ENCODE data around the gene AGBL3.
"Not testable (repeated sequence)": the region's sequence is repeated elsewhere in the genome, so short reads cannot be mapped to it uniquely, and the experiment has no call there.

Gene AGBL3

GRCh38 chr7:135165862-135166261 lies 179.6 kb downstream of the AGBL3 start:
- no peak for DNase-seq (ENCODE audit: low read depth, low spot score)
- no peaks in the 10 kb centered on the region for H3K9me3 ChIP-seq (ENCODE audit: low read depth, low read length)
- H3K4me3 ChIP-seq = no peak overlapping the region
- no peak for TF ChIP-seq FOXP2 (optimal IDR thresholded peaks at IDR 0.05; ENCODE audit: control extremely low read depth, extremely low read length, insufficient read depth)
- no peak for TF ChIP-seq POLR2AphosphoS5 (IDR thresholded peaks at IDR 0.05; ENCODE audit: borderline replicate concordance, low read depth, low read length)
- TF ChIP-seq EZH2 (IDR thresholded peaks at IDR 0.05) = no peak
- H3K36me3 ChIP-seq (ENCODE audit: insufficient read depth, low read length) = peaks cover 35% of the 10 kb centered on the region
- no peak overlapping the region for H3K9ac ChIP-seq (ENCODE audit: insufficient read length)
- H3K27ac ChIP-seq = no peak overlapping the region

- no peak overlapping the region for H3K9ac ChIP-seq (ENCODE audit: insufficient read length)
- no peak for TF ChIP-seq POLR2AphosphoS5 (IDR thresholded peaks at IDR 0.05; ENCODE audit: borderline replicate concordance, low read depth, low read length)
- no peaks in the 10 kb centered on the region for H3K9me3 ChIP-seq (ENCODE audit: low read depth, low read length)
- DNase-seq (ENCODE audit: low read depth, low spot score) = no peak
- H3K36me3 ChIP-seq (ENCODE audit: insufficient read depth, low read length) = peaks cover 35% of the 10 kb centered on the region
- H3K27ac ChIP-seq = no peak overlapping the region
- no peak overlapping the region for H3K4me3 ChIP-seq
Observed at GRCh38 chr7:135166338-135166990, 180.2 kb downstream of the AGBL3 start.

GRCh38 chr7:135167365-135167917 lies 181.1 kb downstream of the AGBL3 start:
- no peak for TF ChIP-seq POLR2AphosphoS5 (IDR thresholded peaks at IDR 0.05; ENCODE audit: borderline replicate concordance, low read depth, low read length)
- no peak for TF ChIP-seq FOXP2 (optimal IDR thresholded peaks at IDR 0.05; ENCODE audit: control extremely low read depth, extremely low read length, insufficient read depth)
- no peak for TF ChIP-seq EZH2 (IDR thresholded peaks at IDR 0.05)
- H3K9ac ChIP-seq (ENCODE audit: insufficient read length) = no peak overlapping the region
- H3K27ac ChIP-seq = no peak overlapping the region
- no peaks in the 10 kb centered on the region for H3K9me3 ChIP-seq (ENCODE audit: low read depth, low read length)
- no peak overlapping the region for H3K4me3 ChIP-seq
- DNase-seq (ENCODE audit: low read depth, low spot score) = no peak
- H3K36me3 ChIP-seq (ENCODE audit: insufficient read depth, low read length) = peaks cover 35% of the 10 kb centered on the region

GRCh38 chr7:135168001-135168400 lies 181.7 kb downstream of the AGBL3 start:
- Histone ChIP-seq H3K9ac (ENCODE audit: insufficient read length) (no peak overlapping the region), H3K4me3 (no peak overlapping the region), H3K9me3 (ENCODE audit: low read depth, low read length) (no peaks in the 10 kb centered on the region), H3K27ac (no peak overlapping the region), H3K36me3 (ENCODE audit: insufficient read depth, low read length) (peaks cover 35% of the 10 kb centered on the region)
- no peak for DNase-seq (ENCODE audit: low read depth, low spot score)
- no peak for TF ChIP-seq POLR2AphosphoS5 (IDR thresholded peaks at IDR 0.05; ENCODE audit: borderline replicate concordance, low read depth, low read length)
- TF ChIP-seq FOXP2 (optimal IDR thresholded peaks at IDR 0.05; ENCODE audit: control extremely low read depth, extremely low read length, insufficient read depth) = no peak
- TF ChIP-seq EZH2 (IDR thresholded peaks at IDR 0.05) = no peak

GRCh38 chr7:135168489-135169140 lies 182.3 kb downstream of the AGBL3 start:
- no peak for DNase-seq (ENCODE audit: low read depth, low spot score)
- no peak overlapping the region for H3K4me3 ChIP-seq
- no peak overlapping the region for H3K27ac ChIP-seq
- no peaks in the 10 kb centered on the region for H3K9me3 ChIP-seq (ENCODE audit: low read depth, low read length)
- no peak overlapping the region for H3K9ac ChIP-seq (ENCODE audit: insufficient read length)
- TF ChIP-seq POLR2AphosphoS5 (IDR thresholded peaks at IDR 0.05; ENCODE audit: borderline replicate concordance, low read depth, low read length) (no peak), EZH2 (IDR thresholded peaks at IDR 0.05) (no peak), FOXP2 (optimal IDR thresholded peaks at IDR 0.05; ENCODE audit: control extremely low read depth, extremely low read length, insufficient read depth) (no peak)
- peaks cover 35% of the 10 kb centered on the region for H3K36me3 ChIP-seq (ENCODE audit: insufficient read depth, low read length)

- DNase-seq (ENCODE audit: low read depth, low spot score) = no peak
- peaks cover 35% of the 10 kb centered on the region for H3K36me3 ChIP-seq (ENCODE audit: insufficient read depth, low read length)
- H3K9me3 ChIP-seq (ENCODE audit: low read depth, low read length) = no peaks in the 10 kb centered on the region
- H3K4me3 ChIP-seq = peak overlapping the region; percentile 93
- TF ChIP-seq EZH2 (IDR thresholded peaks at IDR 0.05) = no peak
- H3K27ac ChIP-seq = peak overlapping the region; percentile 94
- H3K9ac ChIP-seq (ENCODE audit: insufficient read length) = peak overlapping the region; percentile 96
Observed at GRCh38 chr7:135169141-135169963, 183.0 kb downstream of the AGBL3 start.

- TF ChIP-seq POLR2AphosphoS5 (IDR thresholded peaks at IDR 0.05; ENCODE audit: borderline replicate concordance, low read depth, low read length) = no peak
- TF ChIP-seq FOXP2 (optimal IDR thresholded peaks at IDR 0.05; ENCODE audit: control extremely low read depth, extremely low read length, insufficient read depth) = no peak
- TF ChIP-seq EZH2 (IDR thresholded peaks at IDR 0.05) = no peak
- DNase-seq (ENCODE audit: low read depth, low spot score) = no peak
- peaks cover 35% of the 10 kb centered on the region for H3K36me3 ChIP-seq (ENCODE audit: insufficient read depth, low read length)
- peak overlapping the region; percentile 93 for H3K4me3 ChIP-seq
- H3K9me3 ChIP-seq (ENCODE audit: low read depth, low read length) = no peaks in the 10 kb centered on the region
- H3K9ac ChIP-seq (ENCODE audit: insufficient read length) = peak overlapping the region; percentile 96
- peak overlapping the region; percentile 94 for H3K27ac ChIP-seq
Observed at GRCh38 chr7:135169964-135170273, 183.6 kb downstream of the AGBL3 start.

GRCh38 chr7:135170274-135170997 lies 184.1 kb downstream of the AGBL3 start, which contains the start of gene CYREN:
Gene CYREN (minus strand): TSS chr7:135170707. CDS start chr7:135168922, 1,785 bp downstream.
- DNase-seq (ENCODE audit: low read depth, low spot score) = no peak
- H3K4me3 ChIP-seq = peak within 1 kb of the TSS; percentile 93
- peaks cover 32% of the 10 kb centered on the region for H3K36me3 ChIP-seq (ENCODE audit: insufficient read depth, low read length)
- peak within 1 kb of the TSS; percentile 94 for H3K27ac ChIP-seq
- peak within 1 kb of the TSS; percentile 96 for H3K9ac ChIP-seq (ENCODE audit: insufficient read length)
- TF ChIP-seq FOXP2 (optimal IDR thresholded peaks at IDR 0.05; ENCODE audit: control extremely low read depth, extremely low read length, insufficient read depth) = peak; percentile 75
- peak; percentile 82 for TF ChIP-seq POLR2AphosphoS5 (IDR thresholded peaks at IDR 0.05; ENCODE audit: borderline replicate concordance, low read depth, low read length)
- no peak for TF ChIP-seq EZH2 (IDR thresholded peaks at IDR 0.05)
- no peaks in the 10 kb centered on the region for H3K9me3 ChIP-seq (ENCODE audit: low read depth, low read length)

GRCh38 chr7:135170998-135171481 lies 184.7 kb downstream of the AGBL3 start:
- H3K4me3 ChIP-seq = peak overlapping the region; percentile 93
- peak overlapping the region; percentile 94 for H3K27ac ChIP-seq
- not testable (repeated sequence) for H3K9me3 ChIP-seq (ENCODE audit: low read depth, low read length); DNase-seq (ENCODE audit: low read depth, low spot score)
- peak overlapping the region; percentile 96 for H3K9ac ChIP-seq (ENCODE audit: insufficient read length)
- peaks cover 26% of the 10 kb centered on the region for H3K36me3 ChIP-seq (ENCODE audit: insufficient read depth, low read length)

GRCh38 chr7:135171581-135172291 lies 185.4 kb downstream of the AGBL3 start:
- not testable (repeated sequence) for DNase-seq (ENCODE audit: low read depth, low spot score); H3K4me3 ChIP-seq

More at GRCh38 chr7:135171581-135172291, 185.4 kb downstream of the AGBL3 start:
- Histone ChIP-seq H3K27ac (peak overlapping the region; percentile 94; the same call in 1 of the 2 replicates), H3K36me3 (ENCODE audit: insufficient read depth, low read length) (peaks cover 21% of the 10 kb centered on the region)
- not testable (repeated sequence) for H3K9me3 ChIP-seq (ENCODE audit: low read depth, low read length); H3K9ac ChIP-seq (ENCODE audit: insufficient read length)

All from SK-N-MC (cell line).